ENCODE data around the gene FSD2. TPM values are rescaled to one million over a fixed set of nuclear protein-coding genes. Genes with fewer than 3 reads are reported as not detected.

Gene FSD2
- total and polyA plus RNA-seq, 9 of the 15 experiments (the other 6 are each of a cell fraction or from before 2014, with no cell fraction given) = 0.01 to 0.06 TPM; not detected in 7

DNA sequence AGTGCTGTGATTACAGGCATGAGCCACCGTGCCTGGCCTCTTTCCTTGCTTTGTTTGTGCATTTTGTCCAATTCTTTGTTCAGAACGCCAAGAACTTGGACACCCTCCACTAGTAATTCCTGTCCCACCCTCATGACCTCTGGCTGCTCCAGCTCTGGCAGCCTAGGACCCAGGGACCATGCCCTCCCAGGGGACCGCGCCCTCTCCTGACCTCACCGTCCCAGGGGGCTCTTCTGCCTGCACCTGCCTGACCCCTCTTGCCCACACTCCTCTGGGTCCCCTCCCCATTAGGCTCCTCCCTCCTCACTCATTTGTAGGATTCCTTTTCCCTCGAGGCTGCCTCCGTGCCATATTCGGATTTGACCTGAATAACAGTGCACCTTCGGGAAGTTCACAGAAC, 41.1 kb downstream of the FSD2 start:
- Histone ChIP-seq H3K27ac (ENCODE audit: extremely low read depth, low read depth, low read length) (no peak overlapping the region), H3K9ac (ENCODE audit: insufficient read depth in 1 of 2, low read depth in 2 of 2, low read length in 2 of 2) (no peak overlapping the region), H4K20me1 (replicated peaks; ENCODE audit: control insufficient read depth, insufficient read depth, low read length) (no peaks in the 10 kb centered on the region), H3K36me3 (ENCODE audit: control insufficient read depth, insufficient read depth, low read length) (peaks cover 8% of the 10 kb centered on the region; the same call in 2 of the 3 replicates), H3K4me3 (no peak overlapping the region), H3K79me2 (ENCODE audit: control insufficient read depth, insufficient read depth, low read length) (no peaks in the 10 kb centered on the region), H3K9me3 (replicated peaks; ENCODE audit: control insufficient read depth, insufficient read depth, low read depth, low read length) (no peaks in the 10 kb centered on the region), H3K4me1 (replicated peaks in 1 of 2; ENCODE audit: control insufficient read depth in 2 of 2, insufficient read depth in 2 of 2, low read length in 2 of 2) (peaks cover 0 to 3% of the 10 kb centered on the region in 2 experiments; a peak in 1 of 5 replicates), H3K4me2 (ENCODE audit: insufficient read depth, low read length) (no peak overlapping the region), H3K9me1 (ENCODE audit: control insufficient read depth, insufficient read depth, low read length) (no peaks in the 10 kb centered on the region), H3K27me3 (ENCODE audit: control insufficient read depth in 2 of 2, insufficient read depth in 2 of 2, low read length in 2 of 2) (no peaks in the 10 kb centered on the region), H2AFZ (ENCODE audit: low read depth, low read length) (no peak overlapping the region)
- ChIA-PET POLR2A (interaction anchor here (0.7 to 1.7 kb wide), 2 partner anchors 37 to 196 kb away, joined by 3 to 4 read pairs; no protein-coding TSS in a partner anchor), CTCF (ENCODE audit: low intra/inter-chr PET ratio) (no interaction called here)
- ATAC-seq (no peak), FAIRE-seq (no peak), DNase-seq (ENCODE audit: extremely low read depth in 1 of 4, low spot score in 3 of 4) (no peak)
- BruUV-seq (replicated peaks) = no TSS peak
- 86% methylated on average over 9 of the region's 9 CpGs for WGBS (ENCODE audit: insufficient coverage, low coverage, missing lambda C conversion rate)
- intact Hi-C loops (cut with micrococcal nuclease) = no loop called here
- in situ Hi-C loops (cut with MboI) = no loop called here
- TF ChIP-seq ZSCAN29 (IDR thresholded peaks at IDR 0.05) (no peak), PCBP1 (IDR thresholded peaks at IDR 0.05; ENCODE audit: low read depth, low read length, poor library complexity, severe bottlenecking) (no peak), NR1H2 (CRISPR knock-in tag; IDR thresholded peaks at IDR 0.05) (no peak), KLF1 (tag; IDR thresholded peaks at IDR 0.05) (no peak), NR3C1 (CRISPR knock-in tag; IDR thresholded peaks at IDR 0.05) (no peak), NFATC3 (IDR thresholded peaks at IDR 0.05) (no peak), SRSF9 (IDR thresholded peaks at IDR 0.05; ENCODE audit: borderline replicate concordance, low read depth, low read length) (no peak), ESRRA (IDR thresholded peaks at IDR 0.05; ENCODE audit: borderline replicate concordance, low read depth) (no peak), ZNF431 (CRISPR knock-in tag; IDR thresholded peaks at IDR 0.05) (no peak), SREBF1 (IDR thresholded peaks at IDR 0.05; ENCODE audit: borderline replicate concordance, low read depth, low read length) (no peak), TARDBP (IDR thresholded peaks at IDR 0.05) (no peak), CAMTA2 (CRISPR knock-in tag; conservative IDR thresholded peaks at IDR 0.05) (no peak), MYBL2 (IDR thresholded peaks at IDR 0.05; ENCODE audit: low read depth) (no peak), MYBL2 (CRISPR knock-in tag; IDR thresholded peaks at IDR 0.05; ENCODE audit: borderline replicate concordance) (no peak)
- TF ChIP-seq, protein P1, sequence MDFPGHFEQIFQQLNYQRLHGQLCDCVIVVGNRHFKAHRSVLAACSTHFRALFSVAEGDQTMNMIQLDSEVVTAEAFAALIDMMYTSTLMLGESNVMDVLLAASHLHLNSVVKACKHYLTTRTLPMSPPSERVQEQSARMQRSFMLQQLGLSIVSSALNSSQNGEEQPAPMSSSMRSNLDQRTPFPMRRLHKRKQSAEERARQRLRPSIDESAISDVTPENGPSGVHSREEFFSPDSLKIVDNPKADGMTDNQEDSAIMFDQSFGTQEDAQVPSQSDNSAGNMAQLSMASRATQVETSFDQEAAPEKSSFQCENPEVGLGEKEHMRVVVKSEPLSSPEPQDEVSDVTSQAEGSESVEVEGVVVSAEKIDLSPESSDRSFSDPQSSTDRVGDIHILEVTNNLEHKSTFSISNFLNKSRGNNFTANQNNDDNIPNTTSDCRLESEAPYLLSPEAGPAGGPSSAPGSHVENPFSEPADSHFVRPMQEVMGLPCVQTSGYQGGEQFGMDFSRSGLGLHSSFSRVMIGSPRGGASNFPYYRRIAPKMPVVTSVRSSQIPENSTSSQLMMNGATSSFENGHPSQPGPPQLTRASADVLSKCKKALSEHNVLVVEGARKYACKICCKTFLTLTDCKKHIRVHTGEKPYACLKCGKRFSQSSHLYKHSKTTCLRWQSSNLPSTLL (IDR thresholded peaks at IDR 0.05) = no peak
- TF ChIP-seq, protein P2, sequence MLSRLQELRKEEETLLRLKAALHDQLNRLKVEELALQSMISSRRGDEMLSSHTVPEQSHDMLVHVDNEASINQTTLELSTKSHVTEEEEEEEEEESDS (CRISPR knock-in tag; IDR thresholded peaks at IDR 0.05) = no peak
- TF ChIP-seq, protein P3, sequence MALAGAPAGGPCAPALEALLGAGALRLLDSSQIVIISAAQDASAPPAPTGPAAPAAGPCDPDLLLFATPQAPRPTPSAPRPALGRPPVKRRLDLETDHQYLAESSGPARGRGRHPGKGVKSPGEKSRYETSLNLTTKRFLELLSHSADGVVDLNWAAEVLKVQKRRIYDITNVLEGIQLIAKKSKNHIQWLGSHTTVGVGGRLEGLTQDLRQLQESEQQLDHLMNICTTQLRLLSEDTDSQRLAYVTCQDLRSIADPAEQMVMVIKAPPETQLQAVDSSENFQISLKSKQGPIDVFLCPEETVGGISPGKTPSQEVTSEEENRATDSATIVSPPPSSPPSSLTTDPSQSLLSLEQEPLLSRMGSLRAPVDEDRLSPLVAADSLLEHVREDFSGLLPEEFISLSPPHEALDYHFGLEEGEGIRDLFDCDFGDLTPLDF (CRISPR knock-in tag; IDR thresholded peaks at IDR 0.05) = no peak
